IPS DF 4.7 (cell line): ENCODE data around the gene DPEP1.
"Not testable (repeated sequence)": the region's sequence is repeated elsewhere in the genome, so short reads cannot be mapped to it uniquely, and the experiment has no call there.

Source experiments
- DNase-seq: peaks from one replicate; pipeline ENCODE4 v3.0.0-alpha.2; 2013; ENCODE audit warnings: low spot score; ENCODE audit errors: extremely low read depth

Gene DPEP1

GRCh38 chr16:89618109-89618998, 4.9 kb downstream of the DPEP1 start:
- no peak for DNase-seq

- no peak for DNase-seq
These were observed 6.4 kb downstream of the DPEP1 start for GRCh38 chr16:89619840-89620239.

- DNase-seq = no peak
These were observed 7.0 kb downstream of the DPEP1 start for GRCh38 chr16:89620406-89620841.

GRCh38 chr16:89621136-89621697, 7.8 kb downstream of the DPEP1 start:
- no peak for DNase-seq

- no peak for DNase-seq
These were observed 8.4 kb downstream of the DPEP1 start for GRCh38 chr16:89621698-89622409.

- no peak for DNase-seq
These were observed 10.2 kb downstream of the DPEP1 start for GRCh38 chr16:89623511-89624261.

GRCh38 chr16:89624777-89625761, 11.6 kb downstream of the DPEP1 start:
- DNase-seq = no peak

GRCh38 chr16:89629827-89630610, 16.6 kb downstream of the DPEP1 start:
- no peak for DNase-seq

- no peak for DNase-seq
These were observed 19.7 kb downstream of the DPEP1 start for GRCh38 chr16:89633064-89633631.

GRCh38 chr16:89634463-89635385, 21.3 kb downstream of the DPEP1 start:
- not testable (repeated sequence) for DNase-seq

- no peak for DNase-seq
These were observed 23.2 kb downstream of the DPEP1 start for GRCh38 chr16:89636663-89637062.

GRCh38 chr16:89637379-89637778, 23.9 kb downstream of the DPEP1 start:
- DNase-seq = no peak

- no peak for DNase-seq
These were observed 25.0 kb downstream of the DPEP1 start for GRCh38 chr16:89638455-89638854.

GRCh38 chr16:89639385-89639784, 25.9 kb downstream of the DPEP1 start:
- no peak for DNase-seq

GRCh38 chr16:89641458-89642119, 28.1 kb downstream of the DPEP1 start:
- DNase-seq = no peak

- DNase-seq = no peak
These were observed 29.1 kb downstream of the DPEP1 start for GRCh38 chr16:89642574-89642973.

GRCh38 chr16:89643769-89644300, 30.4 kb downstream of the DPEP1 start:
- no peak for DNase-seq
